IPS-20b (cell line): ENCODE data around the gene CNFN.

Source experiments
- H3K27ac ChIP-seq: one replicate; pipeline ENCODE4 v1.5.1; 2013; ENCODE audit warnings: low read length
- H3K27me3 ChIP-seq: 2 replicates; pipeline ENCODE4 v1.6.1; 2013; ENCODE audit warnings: mild to moderate bottlenecking, low read length, inconsistent platforms; ENCODE audit not compliant: insufficient read depth
- H3K36me3 ChIP-seq: 2 replicates; pipeline ENCODE4 v1.6.1; 2013; ENCODE audit warnings: low read depth, mild to moderate bottlenecking, inconsistent platforms, low read length, moderate library complexity; ENCODE audit not compliant: insufficient read depth
- H3K4me1 ChIP-seq: 2 replicates; pipeline ENCODE4 v1.6.1; 2013; ENCODE audit warnings: mild to moderate bottlenecking, control low read depth, inconsistent platforms, low read length, moderate library complexity; ENCODE audit not compliant: insufficient read depth
- H3K4me3 ChIP-seq: 2 replicates; pipeline ENCODE4 v1.5.1; 2013; ENCODE audit warnings: mild to moderate bottlenecking, low read length, inconsistent platforms
- H3K9ac ChIP-seq: 2 replicates; pipeline ENCODE4 v1.6.1; 2013; ENCODE audit warnings: low read depth, mild to moderate bottlenecking, inconsistent platforms, low read length, moderate library complexity
- H3K9me3 ChIP-seq: 2 replicates; pipeline ENCODE4 v1.6.1; 2013; ENCODE audit warnings: mild to moderate bottlenecking, low read depth, low read length, inconsistent platforms; ENCODE audit not compliant: insufficient read depth

Gene CNFN

DNA sequence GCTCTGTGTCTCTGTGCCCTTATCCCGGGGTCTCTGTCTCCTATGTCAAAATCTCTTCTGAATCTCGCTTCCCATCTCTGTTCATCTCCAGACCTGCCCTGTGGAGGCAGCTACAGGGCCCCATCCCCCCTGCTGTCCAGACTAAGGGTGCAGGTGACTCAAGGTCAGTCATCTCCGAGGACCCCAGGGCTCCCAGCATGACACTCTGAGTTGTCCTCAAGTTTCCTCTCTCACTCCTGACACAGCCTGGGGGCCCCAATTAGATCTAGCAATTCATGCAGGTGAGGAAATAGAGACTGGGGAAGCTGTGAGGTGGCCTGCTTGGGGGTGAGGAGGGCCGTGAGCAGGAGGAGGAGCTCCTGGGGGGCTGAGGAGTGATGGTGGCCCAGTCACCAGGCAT is 2.1 kb upstream of the CNFN start:
- H3K27me3 ChIP-seq, result peaks cover 39% of the 10 kb centered on the region
- no peaks in the 10 kb centered on the region for H3K36me3 ChIP-seq
- no peak overlapping the region for H3K9ac ChIP-seq
- peaks cover 4% of the 10 kb centered on the region; the same call in 1 of the 2 replicates for H3K4me1 ChIP-seq
- H3K4me3 ChIP-seq, result no peak overlapping the region
- H3K9me3 ChIP-seq, result no peaks in the 10 kb centered on the region
- H3K27ac ChIP-seq, result no peak overlapping the region

DNA sequence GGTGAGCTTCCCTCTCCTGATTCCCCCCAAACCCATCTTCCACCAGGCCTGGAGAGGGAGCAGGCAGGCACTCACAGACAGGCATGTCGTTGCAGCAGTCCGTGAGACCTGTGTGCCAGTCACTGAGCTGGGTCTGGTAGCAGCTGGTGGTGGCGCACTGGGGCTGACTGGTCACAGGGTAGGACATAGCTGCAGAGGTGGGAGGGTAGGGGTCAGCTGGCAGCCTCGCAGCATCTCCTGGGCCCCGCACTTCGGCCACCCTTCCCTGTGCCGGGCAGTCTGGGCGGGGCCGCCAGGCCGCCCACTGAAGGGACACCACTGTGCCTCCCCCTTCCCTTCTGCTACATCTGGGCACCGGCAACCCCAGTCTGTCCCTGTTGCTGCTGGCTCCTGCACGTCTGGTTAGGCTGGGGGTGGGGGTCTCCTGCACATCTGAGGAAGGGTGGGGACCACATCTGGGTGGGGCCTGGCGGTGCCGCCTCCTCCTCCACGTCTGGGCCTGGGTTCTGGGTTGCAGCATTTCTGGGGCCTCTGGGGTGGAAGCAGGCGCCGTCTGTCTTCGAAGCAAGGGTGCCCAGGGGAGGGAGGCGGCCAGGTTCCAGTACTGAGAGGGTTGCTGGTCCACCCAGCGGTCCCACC is 1.1 kb downstream of the CNFN start:
- no peak overlapping the region for H3K9ac ChIP-seq
- H3K27ac ChIP-seq, result no peak overlapping the region
- no peaks in the 10 kb centered on the region; the same call in 1 of the 2 replicates for H3K4me1 ChIP-seq
- H3K27me3 ChIP-seq, result peaks cover 39% of the 10 kb centered on the region
- no peak overlapping the region for H3K4me3 ChIP-seq
- H3K36me3 ChIP-seq, result no peaks in the 10 kb centered on the region
- H3K9me3 ChIP-seq, result no peaks in the 10 kb centered on the region

DNA sequence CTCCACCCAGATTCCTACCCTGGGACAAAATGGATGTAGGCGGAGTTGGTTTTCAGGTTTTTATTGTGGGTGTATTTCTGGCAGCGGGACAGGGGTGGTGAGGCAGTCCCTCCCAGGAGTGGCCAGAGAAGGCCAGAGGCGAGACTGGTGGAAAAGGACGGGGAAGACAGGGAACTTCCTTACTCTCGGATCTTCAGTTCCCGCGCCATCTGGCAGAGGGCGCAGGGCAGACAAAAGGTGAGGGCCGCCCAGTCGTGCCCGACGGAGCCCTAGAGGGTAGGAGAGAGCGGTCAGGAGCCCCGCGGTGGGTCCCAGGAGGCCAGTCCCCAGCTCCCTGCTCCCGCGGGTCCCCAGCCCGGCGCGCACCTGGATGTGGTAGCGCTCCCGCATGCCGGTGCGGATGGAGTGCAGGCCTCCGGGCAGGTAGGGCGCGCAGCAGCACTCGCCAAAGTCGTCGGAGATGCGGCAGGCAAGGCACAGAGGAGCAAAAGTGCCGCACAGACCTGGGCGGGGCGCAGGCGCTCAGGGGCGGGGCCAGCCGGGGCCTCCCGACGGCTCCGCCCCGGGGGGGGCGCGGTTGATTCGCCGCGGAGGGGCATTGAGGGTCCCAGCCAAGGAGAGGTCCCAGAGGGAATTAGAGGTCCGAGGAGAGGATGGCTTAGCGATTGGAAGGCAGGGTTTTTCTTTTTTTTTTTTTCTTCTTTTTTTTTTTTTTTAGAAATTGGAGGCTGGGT is 3.0 kb downstream of the CNFN start:
- Histone ChIP-seq H3K9me3 (no peaks in the 10 kb centered on the region), H3K27me3 (peaks cover 32% of the 10 kb centered on the region), H3K36me3 (no peaks in the 10 kb centered on the region), H3K4me3 (peak overlapping the region; percentile 82), H3K27ac (no peak overlapping the region), H3K4me1 (no peaks in the 10 kb centered on the region; the same call in 1 of the 2 replicates), H3K9ac (peak overlapping the region; percentile 84)

DNA sequence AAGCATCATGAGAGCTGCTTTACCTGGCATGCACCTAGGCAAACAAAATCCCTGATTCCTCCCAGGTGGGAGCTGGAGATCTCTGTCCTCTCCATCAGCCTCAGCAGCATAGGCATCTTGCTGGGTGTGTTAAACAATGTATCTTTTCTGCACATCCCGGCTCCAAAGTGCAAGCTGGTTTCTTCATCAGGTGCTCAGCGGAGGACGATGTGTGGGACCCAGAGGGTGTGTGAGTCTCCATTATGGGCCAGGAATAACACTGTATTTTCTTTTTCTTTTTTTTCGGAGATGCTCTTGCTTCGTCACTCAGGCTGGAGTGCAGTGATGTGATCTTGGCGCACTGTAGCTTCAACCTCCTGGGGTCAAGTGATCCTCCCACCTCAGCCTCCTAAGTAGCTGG is 9.9 kb downstream of the CNFN start:
- Histone ChIP-seq H3K9me3 (no peaks in the 10 kb centered on the region), H3K27ac (no peak overlapping the region), H3K4me1 (no peaks in the 10 kb centered on the region), H3K4me3 (no peak overlapping the region), H3K27me3 (no peaks in the 10 kb centered on the region), H3K9ac (no peak overlapping the region), H3K36me3 (no peaks in the 10 kb centered on the region)

- no peak overlapping the region for H3K4me3 ChIP-seq
- H3K27me3 ChIP-seq, result no peaks in the 10 kb centered on the region
- peaks cover 4% of the 10 kb centered on the region; the same call in 1 of the 2 replicates for H3K36me3 ChIP-seq
- no peaks in the 10 kb centered on the region for H3K4me1 ChIP-seq
- H3K27ac ChIP-seq, result no peak overlapping the region
- no peaks in the 10 kb centered on the region for H3K9me3 ChIP-seq
- no peak overlapping the region for H3K9ac ChIP-seq
Measured at GRCh38 chr19:42378225-42379215, 11.6 kb downstream of the CNFN start.

GRCh38 chr19:42376177-42376555 is 13.9 kb downstream of the CNFN start:
- Histone ChIP-seq H3K9me3 (no peaks in the 10 kb centered on the region), H3K36me3 (peaks cover 8% of the 10 kb centered on the region; the same call in 1 of the 2 replicates), H3K4me3 (no peak overlapping the region), H3K9ac (no peak overlapping the region), H3K4me1 (peaks cover under 1% of the 10 kb centered on the region; the same call in 1 of the 2 replicates), H3K27ac (no peak overlapping the region), H3K27me3 (no peaks in the 10 kb centered on the region)

- peaks cover 8% of the 10 kb centered on the region; the same call in 1 of the 2 replicates for H3K36me3 ChIP-seq
- H3K9me3 ChIP-seq, result no peaks in the 10 kb centered on the region
- no peak overlapping the region for H3K27ac ChIP-seq
- H3K27me3 ChIP-seq, result no peaks in the 10 kb centered on the region
- H3K9ac ChIP-seq, result no peak overlapping the region
- peaks cover 4% of the 10 kb centered on the region; the same call in 1 of the 2 replicates for H3K4me1 ChIP-seq
- H3K4me3 ChIP-seq, result no peak overlapping the region
Measured at GRCh38 chr19:42375415-42376176, 14.5 kb downstream of the CNFN start.

DNA sequence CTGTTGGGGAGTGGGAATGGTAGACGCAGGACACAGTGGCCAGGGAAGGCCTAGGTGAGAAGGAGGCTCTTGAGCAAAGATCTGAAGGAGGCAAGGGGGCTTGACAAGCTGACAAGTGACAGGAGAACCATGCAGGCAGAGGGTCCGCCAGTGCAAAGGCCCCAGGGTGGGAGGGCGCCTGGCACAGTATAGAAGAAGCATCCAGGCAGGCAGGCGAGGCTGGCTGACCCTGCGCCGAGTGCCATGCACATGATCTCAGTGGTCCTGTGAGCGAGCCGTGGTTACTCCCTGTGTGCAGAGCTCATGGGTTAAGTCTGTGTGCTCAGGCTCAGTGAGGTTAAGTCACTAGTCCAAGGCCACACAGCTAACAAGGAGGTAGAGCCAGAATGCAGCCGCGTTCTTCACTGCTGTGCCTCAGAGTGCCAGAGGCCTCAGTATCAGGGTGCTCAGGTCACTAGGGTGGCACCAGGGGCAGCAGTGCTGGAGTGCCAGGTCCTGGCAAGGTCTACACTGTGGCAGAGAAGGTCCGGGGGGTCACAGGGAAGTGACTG is 15.2 kb downstream of the CNFN start:
- peaks cover 8% of the 10 kb centered on the region; the same call in 1 of the 2 replicates for H3K36me3 ChIP-seq
- no peaks in the 10 kb centered on the region for H3K9me3 ChIP-seq

GRCh38 chr19:42370626-42371175 is 19.4 kb downstream of the CNFN start:
- peaks cover 4% of the 10 kb centered on the region; the same call in 1 of the 2 replicates for H3K4me1 ChIP-seq
- H3K9me3 ChIP-seq, result no peaks in the 10 kb centered on the region; the same call in 1 of the 2 replicates
- no peaks in the 10 kb centered on the region for H3K27me3 ChIP-seq
- H3K9ac ChIP-seq, result peak overlapping the region; percentile 35; the same call in 1 of the 2 replicates
- peak overlapping the region; percentile 25; the same call in 1 of the 2 replicates for H3K4me3 ChIP-seq
- H3K36me3 ChIP-seq, result peaks cover 8% of the 10 kb centered on the region; the same call in 1 of the 2 replicates
- H3K27ac ChIP-seq, result no peak overlapping the region

More for the DNA sequence above, 15.2 kb downstream of the CNFN start:
- Histone ChIP-seq H3K4me1 (peaks cover 4% of the 10 kb centered on the region; the same call in 1 of the 2 replicates), H3K4me3 (no peak overlapping the region), H3K27ac (no peak overlapping the region), H3K27me3 (no peaks in the 10 kb centered on the region), H3K9ac (no peak overlapping the region)

DNA sequence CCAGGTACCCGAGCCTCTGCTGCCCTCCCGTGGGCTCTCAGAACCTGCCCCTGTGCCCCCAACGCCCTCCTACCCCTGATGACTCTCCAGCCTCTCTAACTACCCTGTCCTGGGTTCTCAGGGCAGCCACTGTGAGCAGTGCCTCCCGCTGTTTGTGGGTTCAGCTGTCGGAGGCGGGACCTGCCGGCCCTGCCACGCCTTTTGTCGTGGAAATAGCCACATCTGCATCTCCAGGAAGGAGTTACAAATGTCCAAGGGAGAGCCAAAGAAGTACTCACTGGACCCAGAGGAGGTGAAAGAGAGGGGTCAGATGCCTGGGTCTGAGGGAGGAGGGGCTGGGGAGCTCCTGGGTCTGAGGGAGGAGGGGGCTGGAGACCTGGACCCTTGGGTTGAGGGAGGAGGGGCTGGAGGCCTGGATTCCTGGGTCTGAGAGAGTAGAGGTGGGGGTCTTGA is 20.0 kb downstream of the CNFN start:
- Histone ChIP-seq H3K27ac (no peak overlapping the region), H3K9ac (peak overlapping the region; percentile 35; the same call in 1 of the 2 replicates), H3K9me3 (no peaks in the 10 kb centered on the region; the same call in 1 of the 2 replicates), H3K36me3 (peaks cover 8% of the 10 kb centered on the region; the same call in 1 of the 2 replicates), H3K4me3 (peak overlapping the region; percentile 25; the same call in 1 of the 2 replicates), H3K4me1 (peaks cover 4% of the 10 kb centered on the region; the same call in 1 of the 2 replicates), H3K27me3 (no peaks in the 10 kb centered on the region)
